Measurements from ENCODE around the gene ATR.

- no peak for TF ChIP-seq CTCF (IDR thresholded peaks at IDR 0.05)
- TF ChIP-seq POLR2A (IDR thresholded peaks at IDR 0.05): no peak
- no peak for TF ChIP-seq EP300 (IDR thresholded peaks at IDR 0.05)
Observed at GRCh38 chr3:142622405-142622804, 43.9 kb upstream of the ATR start.
